Right cardiac atrium (tissue), 5 donors: ENCODE data around the gene LRBA. TPM values are rescaled to one million over a fixed set of nuclear protein-coding genes. Genes with fewer than 3 reads are reported as not detected.

Experiments
- ATAC-seq, 2 donors: fragments of 200-7000 bp; cut with Tn5 transposase; one replicate each; pipeline versions ENCODE4 v1.8.0 to v1.9.1; 2020; ENCODE audit warnings: moderate library complexity in 2 of 2, mild to moderate bottlenecking in 1 of 2
- DNase-seq, 3 donors: peaks; one replicate each; pipeline ENCODE4 v3.0.0-alpha.2; 2020
- H3K27ac ChIP-seq: one replicate; pipeline ENCODE4 v1.5.1; 2013; ENCODE audit warnings: mild to moderate bottlenecking, low read length, control low read depth, moderate library complexity
- H3K27me3 ChIP-seq: one replicate; pipeline ENCODE4 v1.6.1; 2013; ENCODE audit not compliant: control insufficient read depth, insufficient read depth
- H3K4me1 ChIP-seq: one replicate; pipeline ENCODE4 v1.6.1; 2013; ENCODE audit warnings: low read length; ENCODE audit not compliant: control insufficient read depth, insufficient read depth
- H3K4me3 ChIP-seq: one replicate; pipeline ENCODE4 v1.5.1; 2013; ENCODE audit warnings: low read length, control low read depth
- H3K9me3 ChIP-seq: one replicate; pipeline ENCODE4 v1.6.1; 2013; ENCODE audit warnings: low read length; ENCODE audit not compliant: control insufficient read depth
- WGBS: extraction: QIAGEN DNeasy Blood & Tissue Kit; methylation state at CpG from one replicate; pipeline ENCODE4 v1.1.7; 2013; 5-methylcytosine and 5-hydroxymethylcytosine counted together
- intact Hi-C, 4 donors: fragments of 100-400 bp; cut with DNase I; formaldehyde crosslinking; loops; one replicate each; pipeline versions ENCODE4 v1.11.0 to v1.14.0; 2022 to 2023
- polyA plus RNA-seq: library from polyadenylated mRNA; stranded (reverse); fragments of 200-250 nt; gene quantifications from one replicate; pipeline ENCODE4 v1.2.3, GENCODE V29; 2013
- total RNA-seq, 4 donors: library from RNA; stranded (reverse); fragmentation: NEBNext Ultra II Directional; extraction: Animal tissue kit (Norgen Biotek cat#: 25700); gene quantifications; one replicate each; pipeline ENCODE4 v1.2.1, GENCODE V29; 2021
- donor health status: healthy with polysubstance abuse.
- donor health status: DM: no; HTN: yes; CAD: no.
- donor health status: DM: no; HTN: no; CAD: no.
- donor health status: DM: no; HTN: yes; CAD: no; lungs with severe emphysema.
- donor health status: DM: yes; HTN: yes; CAD: no.

Gene LRBA
- total and polyA plus RNA-seq, 5 donors, result 14.4 to 29.9 (median 23.4) TPM

GRCh38 chr4:150318527-150318926 is 696.6 kb downstream of the LRBA start:
- H3K27ac ChIP-seq, result no peak overlapping the region
- H3K4me1 ChIP-seq, result no peaks in the 10 kb centered on the region
- intact Hi-C loops, result no loop called here
- H3K9me3 ChIP-seq, result no peaks in the 10 kb centered on the region
- DNase-seq (no peak), ATAC-seq (no peak)
- 47% methylated on average over 2 of the region's 2 CpGs for WGBS
- no peaks in the 10 kb centered on the region for H3K27me3 ChIP-seq
- H3K4me3 ChIP-seq, result no peak overlapping the region

GRCh38 chr4:150316332-150317205 is 698.5 kb downstream of the LRBA start:
- no peak overlapping the region for H3K4me3 ChIP-seq
- ATAC-seq, result no peak
- 79% methylated on average over 6 of the region's 6 CpGs for WGBS
- no peaks in the 10 kb centered on the region for H3K9me3 ChIP-seq
- no peak for DNase-seq
- no peaks in the 10 kb centered on the region for H3K4me1 ChIP-seq
- H3K27me3 ChIP-seq, result no peaks in the 10 kb centered on the region
- H3K27ac ChIP-seq, result no peak overlapping the region
- intact Hi-C loops, result no loop called here

- H3K4me1 ChIP-seq, result no peaks in the 10 kb centered on the region
- 97% methylated on average over 2 of the region's 2 CpGs for WGBS
- intact Hi-C loops, result no loop called here
- H3K4me3 ChIP-seq, result no peak overlapping the region
- H3K9me3 ChIP-seq, result no peaks in the 10 kb centered on the region
- H3K27me3 ChIP-seq, result no peaks in the 10 kb centered on the region
- ATAC-seq, result no peak
- no peak overlapping the region for H3K27ac ChIP-seq
- no peak for DNase-seq
Observed at GRCh38 chr4:150315691-150316090, 699.4 kb downstream of the LRBA start.

GRCh38 chr4:150315175-150315574 is 699.9 kb downstream of the LRBA start:
- WGBS, result 60% methylated on average over 8 of the region's 8 CpGs
- ATAC-seq (no peak), DNase-seq (no peak)
- H3K27ac ChIP-seq, result no peak overlapping the region
- intact Hi-C loops, result no loop called here
- no peaks in the 10 kb centered on the region for H3K4me1 ChIP-seq
- no peaks in the 10 kb centered on the region for H3K9me3 ChIP-seq
- no peak overlapping the region for H3K4me3 ChIP-seq
- no peaks in the 10 kb centered on the region for H3K27me3 ChIP-seq

- no peak for ATAC-seq
- intact Hi-C loops, result no loop called here
- H3K27me3 ChIP-seq, result no peaks in the 10 kb centered on the region
- no peaks in the 10 kb centered on the region for H3K9me3 ChIP-seq
- WGBS, result 95% methylated on average over 1 of the region's 1 CpG
- no peak for DNase-seq
- H3K4me3 ChIP-seq, result no peak overlapping the region
- no peaks in the 10 kb centered on the region for H3K4me1 ChIP-seq
- no peak overlapping the region for H3K27ac ChIP-seq
Observed at GRCh38 chr4:150314031-150314430, 701.1 kb downstream of the LRBA start.

GRCh38 chr4:150310159-150310895 is 704.8 kb downstream of the LRBA start:
- H3K27ac ChIP-seq, result no peak overlapping the region

GRCh38 chr4:150308824-150309472 is 706.1 kb downstream of the LRBA start:
- Histone ChIP-seq H3K4me1 (peaks cover 1% of the 10 kb centered on the region), H3K27ac (no peak overlapping the region), H3K4me3 (no peak overlapping the region), H3K27me3 (no peaks in the 10 kb centered on the region), H3K9me3 (no peaks in the 10 kb centered on the region)
- intact Hi-C loops, result no loop called here
- 92% methylated on average over 4 of the region's 4 CpGs for WGBS
- DNase-seq (no peak), ATAC-seq (no peak)

More at GRCh38 chr4:150310159-150310895, 704.8 kb downstream of the LRBA start:
- no peaks in the 10 kb centered on the region for H3K4me1 ChIP-seq
- no peak overlapping the region for H3K4me3 ChIP-seq
- WGBS, result 73% methylated on average over 4 of the region's 4 CpGs
- DNase-seq, result no peak
- intact Hi-C loops, result no loop called here
- no peaks in the 10 kb centered on the region for H3K9me3 ChIP-seq
- no peak for ATAC-seq
- H3K27me3 ChIP-seq, result no peaks in the 10 kb centered on the region

- no peaks in the 10 kb centered on the region for H3K27me3 ChIP-seq
- DNase-seq (no peak), ATAC-seq (no peak)
- no peak overlapping the region for H3K4me3 ChIP-seq
- no peak overlapping the region for H3K27ac ChIP-seq
- intact Hi-C loops, result no loop called here
- WGBS, result 83% methylated on average over 1 of the region's 1 CpG
- peaks cover 1% of the 10 kb centered on the region for H3K4me1 ChIP-seq
- no peaks in the 10 kb centered on the region for H3K9me3 ChIP-seq
Observed at GRCh38 chr4:150306719-150307118, 708.4 kb downstream of the LRBA start.

- no peak overlapping the region for H3K4me3 ChIP-seq
- ATAC-seq (no peak), DNase-seq (no peak)
- peaks cover 1% of the 10 kb centered on the region for H3K4me1 ChIP-seq
- H3K27me3 ChIP-seq, result no peaks in the 10 kb centered on the region
- 35% methylated on average over 2 of the region's 2 CpGs for WGBS
- no peaks in the 10 kb centered on the region for H3K9me3 ChIP-seq
- intact Hi-C loops, result no loop called here
- H3K27ac ChIP-seq, result no peak overlapping the region
Observed at GRCh38 chr4:150305995-150306394, 709.1 kb downstream of the LRBA start.

GRCh38 chr4:150302553-150302952 is 712.5 kb downstream of the LRBA start:
- DNase-seq (no peak), ATAC-seq (no peak)
- Histone ChIP-seq H3K9me3 (no peaks in the 10 kb centered on the region), H3K27ac (no peak overlapping the region), H3K27me3 (no peaks in the 10 kb centered on the region), H3K4me1 (peaks cover 1% of the 10 kb centered on the region), H3K4me3 (no peak overlapping the region)
- 65% methylated on average over 4 of the region's 4 CpGs for WGBS
- intact Hi-C loops, result loop anchor here in 1 of 4 donors (5.0 kb wide), 1 partner anchor 565 kb away; no protein-coding TSS in a partner anchor

GRCh38 chr4:150299816-150300215 is 715.3 kb downstream of the LRBA start:
- H3K4me3 ChIP-seq, result no peak overlapping the region
- no peak for DNase-seq
- intact Hi-C loops, result loop anchor here (5.0 to 10.0 kb wide), 2 partner anchors 565 to 567 kb away; no protein-coding TSS in a partner anchor
- H3K4me1 ChIP-seq, result no peaks in the 10 kb centered on the region
- H3K27ac ChIP-seq, result no peak overlapping the region
- WGBS, result 97% methylated on average over 4 of the region's 4 CpGs
- no peaks in the 10 kb centered on the region for H3K9me3 ChIP-seq
- no peak for ATAC-seq
- no peaks in the 10 kb centered on the region for H3K27me3 ChIP-seq
